Vagina (tissue), 2 donors: ENCODE measurements around the gene PGLYRP2. TPM values are rescaled to one million over a fixed set of nuclear protein-coding genes. Genes with fewer than 3 reads are reported as not detected.
A peak's percentile ranks its signal among the peaks of the same experiment; 100 is the strongest.

Experiments used
- DNase-seq, 2 donors: peaks; one replicate each; pipeline ENCODE4 v3.0.0-alpha.2; 2017; ENCODE audit errors: extremely low spot score in 2 of 2
- H3K27ac ChIP-seq: fragments of 200-600 bp; sonication (generic); one replicate; pipeline ENCODE4 v1.5.1; 2019
- H3K27me3 ChIP-seq: fragments of 200-600 bp; sonication (generic); one replicate; pipeline ENCODE4 v1.5.1; 2019
- H3K36me3 ChIP-seq, 2 donors: fragments of 200-600 bp; sonication (generic); one replicate each; pipeline ENCODE4 v1.5.1; 2017 to 2019
- H3K4me1 ChIP-seq: fragments of 200-600 bp; sonication (generic); one replicate; pipeline ENCODE4 v1.5.1; 2019
- H3K4me3 ChIP-seq, 2 donors: fragments of 200-600 bp; sonication (generic); 1 replicate in 1 of 2; 2 replicates in 1 of 2; pipeline ENCODE4 v1.5.1; 2016 to 2019
- H3K9me3 ChIP-seq: fragments of 200-600 bp; sonication (generic); one replicate; pipeline ENCODE4 v1.5.1; 2019
- CTCF ChIP-seq, 3 experiments: fragments of 450-650 bp in 2 of 3; fragments of 200-600 bp in 1 of 3; sonication (generic) in 1 of 3; IDR thresholded peaks; one replicate each; pipeline ENCODE4 v1.5.1; 2017 to 2019; ENCODE audit warnings: antibody characterized with exemption in 3 of 3, mild to moderate bottlenecking in 2 of 3, moderate library complexity in 2 of 3
- POLR2A ChIP-seq, 2 donors: fragments of 450-650 bp; IDR thresholded peaks; one replicate each; pipeline ENCODE4 v1.6.1; 2017; ENCODE audit warnings: antibody characterized with exemption in 2 of 2, mild to moderate bottlenecking in 2 of 2, moderate library complexity in 2 of 2
- POLR2AphosphoS5 ChIP-seq, 2 donors: sonication (generic); formaldehyde crosslinking; IDR thresholded peaks; one replicate each; pipeline ENCODE4 v1.9.0; 2017; ENCODE audit warnings: antibody characterized with exemption in 2 of 2, mild to moderate bottlenecking in 2 of 2, low read depth in 1 of 2; ENCODE audit not compliant: insufficient read depth in 1 of 2
- intact Hi-C: fragments of 100-400 bp; cut with DNase I; formaldehyde crosslinking; loops from one replicate; pipeline ENCODE4 v1.15.1; 2023
- total RNA-seq: library from RNA; depleted of rRNA; stranded (reverse); fragments of >200 nt; gene quantifications from one replicate; pipeline ENCODE4 v1.2.3, GENCODE V29; 2016

Gene PGLYRP2
- total RNA-seq, 1 donor from 2014 or later: not detected

GRCh38 chr19:15456871-15457700 lies 22.2 kb downstream of the PGLYRP2 start:
- Histone ChIP-seq H3K9me3 (no peaks in the 10 kb centered on the region), H3K27ac (no peak overlapping the region), H3K27me3 (no peaks in the 10 kb centered on the region), H3K4me3 (peak overlapping the region; percentile 25), H3K36me3 (no peaks in the 10 kb centered on the region), H3K4me1 (peaks cover 32% of the 10 kb centered on the region)
- DNase-seq: no peak
- intact Hi-C loops: loop anchor here (10.0 kb wide), 1 partner anchor 98 kb away; no protein-coding TSS in a partner anchor
- TF ChIP-seq POLR2AphosphoS5 (IDR thresholded peaks at IDR 0.05; ENCODE audit: insufficient read depth in 1 of 2, low read depth in 1 of 2) (no peak), POLR2A (IDR thresholded peaks at IDR 0.05) (no peak), CTCF (IDR thresholded peaks at IDR 0.05) (no peak)

- Histone ChIP-seq H3K9me3 (no peaks in the 10 kb centered on the region), H3K4me1 (peaks cover 32% of the 10 kb centered on the region), H3K27me3 (no peaks in the 10 kb centered on the region), H3K4me3 (no peak overlapping the region), H3K27ac (no peak overlapping the region), H3K36me3 (no peaks in the 10 kb centered on the region)
- DNase-seq: no peak
- TF ChIP-seq CTCF (IDR thresholded peaks at IDR 0.05): no peak
- no peak for TF ChIP-seq POLR2AphosphoS5 (IDR thresholded peaks at IDR 0.05; ENCODE audit: insufficient read depth in 1 of 2, low read depth in 1 of 2)
- TF ChIP-seq POLR2A (IDR thresholded peaks at IDR 0.05): no peak
- intact Hi-C loops: loop anchor here (10.0 kb wide), 1 partner anchor 98 kb away; no protein-coding TSS in a partner anchor
Observed at GRCh38 chr19:15456441-15456840, 22.9 kb downstream of the PGLYRP2 start.

- intact Hi-C loops: loop anchor here (10.0 kb wide), 1 partner anchor 99 kb away; no protein-coding TSS in a partner anchor
- TF ChIP-seq POLR2A (IDR thresholded peaks at IDR 0.05) (no peak), POLR2AphosphoS5 (IDR thresholded peaks at IDR 0.05; ENCODE audit: insufficient read depth in 1 of 2, low read depth in 1 of 2) (no peak), CTCF (IDR thresholded peaks at IDR 0.05) (no peak)
- no peak for DNase-seq
- H3K4me1 ChIP-seq: peaks cover 32% of the 10 kb centered on the region
- no peak overlapping the region for H3K4me3 ChIP-seq
- no peaks in the 10 kb centered on the region for H3K36me3 ChIP-seq
- H3K27me3 ChIP-seq: no peaks in the 10 kb centered on the region
- no peaks in the 10 kb centered on the region for H3K9me3 ChIP-seq
- no peak overlapping the region for H3K27ac ChIP-seq
Observed at GRCh38 chr19:15455996-15456395, 23.3 kb downstream of the PGLYRP2 start.

- Histone ChIP-seq H3K36me3 (no peaks in the 10 kb centered on the region), H3K9me3 (no peaks in the 10 kb centered on the region), H3K27ac (no peak overlapping the region), H3K4me1 (peaks cover 35% of the 10 kb centered on the region), H3K27me3 (no peaks in the 10 kb centered on the region), H3K4me3 (no peak overlapping the region)
- TF ChIP-seq POLR2A (IDR thresholded peaks at IDR 0.05) (no peak), CTCF (IDR thresholded peaks at IDR 0.05) (no peak), POLR2AphosphoS5 (IDR thresholded peaks at IDR 0.05; ENCODE audit: insufficient read depth in 1 of 2, low read depth in 1 of 2) (no peak)
- intact Hi-C loops: loop anchor here (10.0 kb wide), 1 partner anchor 101 kb away; no protein-coding TSS in a partner anchor
- DNase-seq: no peak
Observed at GRCh38 chr19:15453906-15454860, 25.1 kb downstream of the PGLYRP2 start.
